ENCODE results near the gene LRRC32. TPM values are rescaled to one million over a fixed set of nuclear protein-coding genes. Genes with fewer than 3 reads are reported as not detected.

Gene LRRC32
- total and polyA plus RNA-seq, 10 of the 15 experiments (the other 5 are each of a cell fraction or from before 2014, with no cell fraction given), result 0.56 to 20.8 (median 7.4) TPM

GRCh38 chr11:76665172-76665571 is 5.4 kb downstream of the LRRC32 start:
- ATAC-seq (peak; percentile 8; the same call in 2 of the 3 replicates), DNase-seq (ENCODE audit: low read depth, low spot score) (no peak), FAIRE-seq (no peak)
- ChIA-PET POLR2A (interaction anchor here (1.4 to 2.9 kb wide), 4 partner anchors 8 to 38 kb away, joined by 3 to 15 read pairs (median 4); no protein-coding TSS in a partner anchor), RAD21 (ENCODE audit: unreplicated experiment) (interaction anchor here (0.8 to 3.2 kb wide), 3 partner anchors 9 to 67 kb away, joined by 4 to 23 read pairs (median 5); no protein-coding TSS in a partner anchor), CTCF (interaction anchor here (1.2 to 3.6 kb wide), 3 partner anchors 8 to 53 kb away, joined by 4 to 12 read pairs (median 5); no protein-coding TSS in a partner anchor), SMC1A (ENCODE audit: uncharacterized antibody, unreplicated experiment) (interaction anchor here (1.8 to 1.9 kb wide), 3 partner anchors 10 to 36 kb away, joined by 6 to 9 read pairs (median 6); no protein-coding TSS in a partner anchor)
- in situ Hi-C loops (cut with MboI) (no loop called here), intact Hi-C loops (cut with micrococcal nuclease; ENCODE audit: unreplicated experiment) (no loop called here)
- Histone ChIP-seq H3K27ac (ENCODE audit: control insufficient read depth, insufficient read depth) (no peak overlapping the region; the same call in 1 of the 2 replicates), H3K4me1 (ENCODE audit: control insufficient read depth, insufficient read depth, low read length) (peaks cover 40% of the 10 kb centered on the region), H3K79me2 (ENCODE audit: control insufficient read depth, insufficient read depth, low read length) (no peaks in the 10 kb centered on the region), H3K9ac (ENCODE audit: control insufficient read depth, insufficient read depth, low read length) (peak overlapping the region; percentile 8; the same call in 1 of the 2 replicates), H2AFZ (ENCODE audit: control insufficient read depth, low read depth, low read length) (peak overlapping the region; percentile 59; the same call in 1 of the 2 replicates), H3K4me2 (ENCODE audit: control insufficient read depth, insufficient read depth) (peak overlapping the region; percentile 49; the same call in 1 of the 2 replicates), H4K20me1 (ENCODE audit: control insufficient read depth, insufficient read depth) (no peaks in the 10 kb centered on the region), H3K36me3 (ENCODE audit: control insufficient read depth in 2 of 2, insufficient read depth in 2 of 2, low read length in 1 of 2) (no peaks in the 10 kb centered on the region), H3K27me3 (replicated peaks in 1 of 2; ENCODE audit: control insufficient read depth in 2 of 2, insufficient read depth in 2 of 2, low read length in 1 of 2) (peaks cover 1 to 7% of the 10 kb centered on the region in 2 experiments; a peak in 3 of 4 replicates), H3K9me3 (replicated peaks; ENCODE audit: control insufficient read depth, insufficient read depth, low read length) (no peaks in the 10 kb centered on the region), H3K4me3 (no peak overlapping the region)
- WGBS (ENCODE audit: insufficient coverage, insufficient replicate concordance, low lambda C conversion rate, missing lambda C conversion rate), result 19% methylated on average over 2 of the region's 2 CpGs
- no TSS peak for BruUV-seq (replicated peaks)
- TF ChIP-seq SIN3A (IDR thresholded peaks at IDR 0.05; ENCODE audit: low read depth, low read length), result no peak
- no peak for TF ChIP-seq HDAC2 (IDR thresholded peaks at IDR 0.05)
- no peak for TF ChIP-seq RFX5 (IDR thresholded peaks at IDR 0.05; ENCODE audit: low read depth, low read length)
- TF ChIP-seq BCL11A (IDR thresholded peaks at IDR 0.05; ENCODE audit: low read depth, low read length), result no peak
- TF ChIP-seq, protein P1, sequence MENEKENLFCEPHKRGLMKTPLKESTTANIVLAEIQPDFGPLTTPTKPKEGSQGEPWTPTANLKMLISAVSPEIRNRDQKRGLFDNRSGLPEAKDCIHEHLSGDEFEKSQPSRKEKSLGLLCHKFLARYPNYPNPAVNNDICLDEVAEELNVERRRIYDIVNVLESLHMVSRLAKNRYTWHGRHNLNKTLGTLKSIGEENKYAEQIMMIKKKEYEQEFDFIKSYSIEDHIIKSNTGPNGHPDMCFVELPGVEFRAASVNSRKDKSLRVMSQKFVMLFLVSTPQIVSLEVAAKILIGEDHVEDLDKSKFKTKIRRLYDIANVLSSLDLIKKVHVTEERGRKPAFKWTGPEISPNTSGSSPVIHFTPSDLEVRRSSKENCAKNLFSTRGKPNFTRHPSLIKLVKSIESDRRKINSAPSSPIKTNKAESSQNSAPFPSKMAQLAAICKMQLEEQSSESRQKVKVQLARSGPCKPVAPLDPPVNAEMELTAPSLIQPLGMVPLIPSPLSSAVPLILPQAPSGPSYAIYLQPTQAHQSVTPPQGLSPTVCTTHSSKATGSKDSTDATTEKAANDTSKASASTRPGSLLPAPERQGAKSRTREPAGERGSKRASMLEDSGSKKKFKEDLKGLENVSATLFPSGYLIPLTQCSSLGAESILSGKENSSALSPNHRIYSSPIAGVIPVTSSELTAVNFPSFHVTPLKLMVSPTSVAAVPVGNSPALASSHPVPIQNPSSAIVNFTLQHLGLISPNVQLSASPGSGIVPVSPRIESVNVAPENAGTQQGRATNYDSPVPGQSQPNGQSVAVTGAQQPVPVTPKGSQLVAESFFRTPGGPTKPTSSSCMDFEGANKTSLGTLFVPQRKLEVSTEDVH (IDR thresholded peaks at IDR 0.05; ENCODE audit: low read depth, partially characterized antibody), result no peak
